A549 treated with GW870086 at 1 μM for 4 hours (cell line): ENCODE measurements around the gene WASHC2C. TPM values are rescaled to one million over a fixed set of nuclear protein-coding genes. Genes with fewer than 3 reads are reported as not detected.

Experiments used
- total RNA-seq: library from RNA; stranded (reverse); fragments of 200-300 nt; extraction: Qiagen RNA extraction; gene quantifications from 5 replicates; pipeline ENCODE4 v1.2.3, GENCODE V29; 2022; ENCODE audit warnings: low read depth

The WASHC2C gene, protein sequence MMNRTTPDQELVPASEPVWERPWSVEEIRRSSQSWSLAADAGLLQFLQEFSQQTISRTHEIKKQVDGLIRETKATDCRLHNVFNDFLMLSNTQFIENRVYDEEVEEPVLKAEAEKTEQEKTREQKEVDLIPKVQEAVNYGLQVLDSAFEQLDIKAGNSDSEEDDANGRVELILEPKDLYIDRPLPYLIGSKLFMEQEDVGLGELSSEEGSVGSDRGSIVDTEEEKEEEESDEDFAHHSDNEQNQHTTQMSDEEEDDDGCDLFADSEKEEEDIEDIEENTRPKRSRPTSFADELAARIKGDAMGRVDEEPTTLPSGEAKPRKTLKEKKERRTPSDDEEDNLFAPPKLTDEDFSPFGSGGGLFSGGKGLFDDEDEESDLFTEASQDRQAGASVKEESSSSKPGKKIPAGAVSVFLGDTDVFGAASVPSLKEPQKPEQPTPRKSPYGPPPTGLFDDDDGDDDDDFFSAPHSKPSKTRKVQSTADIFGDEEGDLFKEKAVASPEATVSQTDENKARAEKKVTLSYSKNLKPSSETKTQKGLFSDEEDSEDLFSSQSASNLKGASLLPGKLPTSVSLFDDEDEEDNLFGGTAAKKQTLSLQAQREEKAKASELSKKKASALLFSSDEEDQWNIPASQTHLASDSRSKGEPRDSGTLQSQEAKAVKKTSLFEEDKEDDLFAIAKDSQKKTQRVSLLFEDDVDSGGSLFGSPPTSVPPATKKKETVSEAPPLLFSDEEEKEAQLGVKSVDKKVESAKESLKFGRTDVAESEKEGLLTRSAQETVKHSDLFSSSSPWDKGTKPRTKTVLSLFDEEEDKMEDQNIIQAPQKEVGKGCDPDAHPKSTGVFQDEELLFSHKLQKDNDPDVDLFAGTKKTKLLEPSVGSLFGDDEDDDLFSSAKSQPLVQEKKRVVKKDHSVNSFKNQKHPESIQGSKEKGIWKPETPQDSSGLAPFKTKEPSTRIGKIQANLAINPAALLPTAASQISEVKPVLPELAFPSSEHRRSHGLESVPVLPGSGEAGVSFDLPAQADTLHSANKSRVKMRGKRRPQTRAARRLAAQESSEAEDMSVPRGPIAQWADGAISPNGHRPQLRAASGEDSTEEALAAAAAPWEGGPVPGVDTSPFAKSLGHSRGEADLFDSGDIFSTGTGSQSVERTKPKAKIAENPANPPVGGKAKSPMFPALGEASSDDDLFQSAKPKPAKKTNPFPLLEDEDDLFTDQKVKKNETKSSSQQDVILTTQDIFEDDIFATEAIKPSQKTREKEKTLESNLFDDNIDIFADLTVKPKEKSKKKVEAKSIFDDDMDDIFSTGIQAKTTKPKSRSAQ (N-terminal part only)
- 16.9 to 22.5 TPM (median 20.1 TPM) in 5 replicates for total RNA-seq

DNA sequence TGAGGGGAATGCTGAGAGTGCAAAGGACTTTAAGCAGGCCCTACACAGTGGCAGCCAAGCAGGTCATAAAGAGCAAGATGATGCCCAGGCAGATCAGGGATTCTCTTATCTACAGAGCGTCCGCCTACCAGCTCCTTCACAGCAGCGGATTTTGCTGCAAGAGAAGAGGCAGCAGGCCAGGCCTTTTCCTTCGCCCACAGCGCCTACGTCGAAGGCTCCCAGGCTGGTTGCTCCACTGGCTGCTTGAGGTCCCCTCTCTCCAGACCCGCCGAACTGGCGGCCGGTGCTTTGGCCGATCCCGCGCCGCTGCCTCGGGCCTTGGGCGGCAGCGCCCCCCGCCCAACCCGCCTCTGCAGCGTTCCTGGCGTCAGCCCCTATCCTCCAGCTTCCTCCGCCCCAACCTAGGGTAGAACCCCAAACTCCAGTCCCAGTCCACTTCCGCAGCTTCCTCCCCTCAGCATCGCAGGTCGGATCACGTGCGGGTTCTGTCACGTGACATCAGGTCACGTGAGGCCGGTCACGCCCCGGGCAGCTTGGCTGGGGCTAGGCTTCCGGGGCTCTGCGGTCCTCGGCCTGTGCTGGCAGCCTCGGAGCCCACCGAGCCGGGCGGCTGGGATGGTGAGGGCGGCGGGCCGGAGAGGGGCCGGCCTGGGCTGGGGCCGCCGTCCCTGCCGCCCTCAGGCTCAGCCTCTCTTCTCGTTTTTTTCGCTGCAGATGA lies at the start of gene WASHC2C:
Gene WASHC2C, plus strand, starts transcription at position 564 of the 718 bp plus-strand sequence. Its CDS starts 52 bp downstream, at position 616.

Other genes starting within 250 kb of the WASHC2C start
- 3.5 to 6.1 TPM (median 4.4 TPM) in 5 replicates for gene ZFAND4, start 54.5 kb upstream of the WASHC2C start, total RNA-seq
- 4.5 to 10.7 TPM (median 9.0 TPM) in 5 replicates for gene AGAP4, start 120.2 kb downstream of the WASHC2C start, total RNA-seq
- 153 to 158 TPM (median 156 TPM) in 5 replicates for gene TIMM23, start 245.2 kb downstream of the WASHC2C start, total RNA-seq